ENCODE measurements around the gene HSD17B12. TPM values are rescaled to one million over a fixed set of nuclear protein-coding genes. Genes with fewer than 3 reads are reported as not detected.

Gene HSD17B12
- total RNA-seq, 1 experiment from 2014 or later, result 106 TPM

- ChIA-PET CTCF (no interaction called here), POLR2A (no interaction called here)
- in situ Hi-C loops (cut with HindIII; ENCODE audit: low pct_unique_long_range_greater_than_20kb, low sequenced_read_pairs) (no loop called here), intact Hi-C loops (cut with micrococcal nuclease; ENCODE audit: unreplicated experiment) (no loop called here)
- DNase-seq (ENCODE audit: low read depth, low spot score), result no peak
- no TSS peak for BruUV-seq (replicated peaks)
- Histone ChIP-seq H3K9me3 (ENCODE audit: control insufficient read depth, insufficient read depth, low read depth, low read length) (no peaks in the 10 kb centered on the region; the same call in 1 of the 2 replicates), H3K4me1 (ENCODE audit: control insufficient read depth, insufficient read depth, low read length) (peaks cover 7% of the 10 kb centered on the region; the same call in 1 of the 2 replicates), H3K4me3 (ENCODE audit: low read depth in 2 of 2, low read length in 2 of 2) (no peak overlapping the region), H3K27ac (ENCODE audit: low read length) (no peak overlapping the region), H3K27me3 (ENCODE audit: control insufficient read depth, insufficient read depth, low read length) (no peaks in the 10 kb centered on the region), H3K36me3 (ENCODE audit: control insufficient read depth, insufficient read depth, low read length) (no peaks in the 10 kb centered on the region)
- no peak for TF ChIP-seq TCF7L2 (IDR thresholded peaks at IDR 0.05; ENCODE audit: low read depth, low read length)
- no peak for TF ChIP-seq REST (IDR thresholded peaks at IDR 0.05; ENCODE audit: insufficient read depth in 1 of 2, low read depth in 2 of 2, low read length in 1 of 2)
- no peak for TF ChIP-seq POLR2AphosphoS5 (IDR thresholded peaks at IDR 0.05; ENCODE audit: low read depth, low read length)
- TF ChIP-seq CTCF (IDR thresholded peaks at IDR 0.05), result no peak
- TF ChIP-seq SIN3A (IDR thresholded peaks at IDR 0.05; ENCODE audit: borderline replicate concordance, insufficient read depth, low read depth, low read length), result no peak
- no peak for ATAC-seq
Observed at GRCh38 chr11:43834286-43834685, 153.7 kb downstream of the HSD17B12 start.

GRCh38 chr11:43835104-43835503 lies 154.6 kb downstream of the HSD17B12 start:
- H3K27ac ChIP-seq (ENCODE audit: low read length), result no peak overlapping the region
- no peaks in the 10 kb centered on the region for H3K27me3 ChIP-seq (ENCODE audit: control insufficient read depth, insufficient read depth, low read length)
- TF ChIP-seq SIN3A (IDR thresholded peaks at IDR 0.05; ENCODE audit: borderline replicate concordance, insufficient read depth, low read depth, low read length) (no peak), POLR2AphosphoS5 (IDR thresholded peaks at IDR 0.05; ENCODE audit: low read depth, low read length) (no peak)
- DNase-seq (ENCODE audit: low read depth, low spot score) (no peak), ATAC-seq (no peak)
- BruUV-seq (replicated peaks), result no TSS peak
- in situ Hi-C loops (cut with HindIII; ENCODE audit: low pct_unique_long_range_greater_than_20kb, low sequenced_read_pairs), result no loop called here
- H3K36me3 ChIP-seq (ENCODE audit: control insufficient read depth, insufficient read depth, low read length), result no peaks in the 10 kb centered on the region
- POLR2A ChIA-PET, result no interaction called here
- peaks cover 7% of the 10 kb centered on the region; the same call in 1 of the 2 replicates for H3K4me1 ChIP-seq (ENCODE audit: control insufficient read depth, insufficient read depth, low read length)
- no peak overlapping the region for H3K4me3 ChIP-seq (ENCODE audit: low read depth in 2 of 2, low read length in 2 of 2)
- intact Hi-C loops (cut with micrococcal nuclease; ENCODE audit: unreplicated experiment), result no loop called here
- CTCF ChIA-PET, result interaction anchor here (0.9 kb wide), 1 partner anchor 9 kb away, joined by 3 read pairs; no protein-coding TSS in a partner anchor
- no peaks in the 10 kb centered on the region; the same call in 1 of the 2 replicates for H3K9me3 ChIP-seq (ENCODE audit: control insufficient read depth, insufficient read depth, low read depth, low read length)

- POLR2A ChIA-PET, result no interaction called here
- CTCF ChIA-PET, result no interaction called here
- TSS peak; percentile 23 for BruUV-seq (replicated peaks)
- H3K4me1 ChIP-seq (ENCODE audit: control insufficient read depth, insufficient read depth, low read length), result no peaks in the 10 kb centered on the region
- H3K9me3 ChIP-seq (ENCODE audit: control insufficient read depth, insufficient read depth, low read depth, low read length), result no peaks in the 10 kb centered on the region
- TF ChIP-seq SIN3A (IDR thresholded peaks at IDR 0.05; ENCODE audit: borderline replicate concordance, insufficient read depth, low read depth, low read length), result no peak
- no peak for TF ChIP-seq CTCF (IDR thresholded peaks at IDR 0.05)
- no peak for TF ChIP-seq POLR2AphosphoS5 (IDR thresholded peaks at IDR 0.05; ENCODE audit: low read depth, low read length)
- ATAC-seq (no peak), DNase-seq (ENCODE audit: low read depth, low spot score) (no peak)
- in situ Hi-C loops (cut with HindIII; ENCODE audit: low pct_unique_long_range_greater_than_20kb, low sequenced_read_pairs), result no loop called here
- no peaks in the 10 kb centered on the region for H3K27me3 ChIP-seq (ENCODE audit: control insufficient read depth, insufficient read depth, low read length)
- intact Hi-C loops (cut with micrococcal nuclease; ENCODE audit: unreplicated experiment), result no loop called here
- H3K4me3 ChIP-seq (ENCODE audit: low read depth in 2 of 2, low read length in 2 of 2), result no peak overlapping the region
- H3K27ac ChIP-seq (ENCODE audit: low read length), result no peak overlapping the region
- H3K36me3 ChIP-seq (ENCODE audit: control insufficient read depth, insufficient read depth, low read length), result no peaks in the 10 kb centered on the region
Observed at GRCh38 chr11:43837879-43838278, 157.3 kb downstream of the HSD17B12 start.

All from Panc1 (cell line).